Gastroesophageal sphincter (tissue), 3 donors: Measurements from ENCODE around the gene FGF7.

ENCODE experiments used
- EP300 ChIP-seq: sonication (generic); formaldehyde crosslinking; IDR thresholded peaks from one replicate; pipeline ENCODE4 v1.6.1; 2017; ENCODE audit warnings: antibody characterized with exemption, mild to moderate bottlenecking
- POLR2A ChIP-seq, 2 donors: fragments of 450-650 bp; IDR thresholded peaks; one replicate each; pipeline ENCODE4 v1.6.1; 2017; ENCODE audit warnings: antibody characterized with exemption in 2 of 2, mild to moderate bottlenecking in 2 of 2, moderate library complexity in 1 of 2
- TF ChIP-seq, protein P1 (sequence below), 4 experiments: fragments of 200-600 bp in 2 of 4; fragments of 450-650 bp in 2 of 4; sonication (generic) in 1 of 4; IDR thresholded peaks; one replicate each; pipeline ENCODE4 v1.5.1; 2017 to 2019; ENCODE audit warnings: antibody characterized with exemption in 4 of 4, mild to moderate bottlenecking in 2 of 4, moderate library complexity in 2 of 4

DNA sequence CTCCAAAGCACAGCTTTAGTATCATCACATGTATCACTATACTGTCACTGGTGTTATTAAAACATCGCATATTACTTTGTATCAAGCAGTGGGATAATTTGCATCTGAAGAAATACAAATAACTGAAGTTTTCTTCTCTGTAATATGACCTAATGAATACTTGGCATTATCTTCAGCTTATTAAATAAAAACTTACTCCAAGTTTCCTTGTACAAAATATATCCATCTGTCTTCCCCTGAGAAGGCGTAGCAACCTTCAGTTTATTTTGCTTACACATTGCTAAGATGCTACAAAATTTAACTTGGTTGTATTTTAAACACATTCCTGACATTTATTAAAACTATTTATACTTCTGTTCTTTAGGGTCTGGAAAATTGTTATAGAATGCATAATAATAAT lies 13.7 kb downstream of the FGF7 start:
- TF ChIP-seq, protein P1, sequence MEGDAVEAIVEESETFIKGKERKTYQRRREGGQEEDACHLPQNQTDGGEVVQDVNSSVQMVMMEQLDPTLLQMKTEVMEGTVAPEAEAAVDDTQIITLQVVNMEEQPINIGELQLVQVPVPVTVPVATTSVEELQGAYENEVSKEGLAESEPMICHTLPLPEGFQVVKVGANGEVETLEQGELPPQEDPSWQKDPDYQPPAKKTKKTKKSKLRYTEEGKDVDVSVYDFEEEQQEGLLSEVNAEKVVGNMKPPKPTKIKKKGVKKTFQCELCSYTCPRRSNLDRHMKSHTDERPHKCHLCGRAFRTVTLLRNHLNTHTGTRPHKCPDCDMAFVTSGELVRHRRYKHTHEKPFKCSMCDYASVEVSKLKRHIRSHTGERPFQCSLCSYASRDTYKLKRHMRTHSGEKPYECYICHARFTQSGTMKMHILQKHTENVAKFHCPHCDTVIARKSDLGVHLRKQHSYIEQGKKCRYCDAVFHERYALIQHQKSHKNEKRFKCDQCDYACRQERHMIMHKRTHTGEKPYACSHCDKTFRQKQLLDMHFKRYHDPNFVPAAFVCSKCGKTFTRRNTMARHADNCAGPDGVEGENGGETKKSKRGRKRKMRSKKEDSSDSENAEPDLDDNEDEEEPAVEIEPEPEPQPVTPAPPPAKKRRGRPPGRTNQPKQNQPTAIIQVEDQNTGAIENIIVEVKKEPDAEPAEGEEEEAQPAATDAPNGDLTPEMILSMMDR (IDR thresholded peaks at IDR 0.05) = no peak
- TF ChIP-seq POLR2A (IDR thresholded peaks at IDR 0.05) = no peak
- no peak for TF ChIP-seq EP300
